Limb (tissue), 2 donors: Measurements from ENCODE around the gene IFNL1.
A peak's percentile ranks its signal among the peaks of the same experiment; 100 is the strongest.
"Not testable (repeated sequence)": the region's sequence is repeated elsewhere in the genome, so short reads cannot be mapped to it uniquely, and the experiment has no call there.

Source experiments
- DNase-seq, 2 donors: peaks; one replicate each; pipeline ENCODE4 v3.0.0-alpha.2; 2016; ENCODE audit errors: extremely low spot score in 2 of 2

IFNL1 gene

GRCh38 chr19:39332293-39332692 is 36.1 kb downstream of the IFNL1 start:
- no peak for DNase-seq

GRCh38 chr19:39332738-39333137 is 36.5 kb downstream of the IFNL1 start:
- not testable (repeated sequence) for DNase-seq

- DNase-seq = no peak
These were observed 37.3 kb downstream of the IFNL1 start for GRCh38 chr19:39333507-39333906.

GRCh38 chr19:39334444-39334976 is 38.3 kb downstream of the IFNL1 start:
- DNase-seq = no peak

- DNase-seq = no peak
These were observed 39.0 kb downstream of the IFNL1 start for GRCh38 chr19:39335168-39335548.

- no peak for DNase-seq
These were observed 40.3 kb downstream of the IFNL1 start for GRCh38 chr19:39336483-39336882.

GRCh38 chr19:39339674-39340073 is 43.5 kb downstream of the IFNL1 start:
- no peak for DNase-seq

GRCh38 chr19:39340156-39340555 is 43.9 kb downstream of the IFNL1 start:
- not testable (repeated sequence) for DNase-seq

- DNase-seq = peak in 1 of 2 donors; percentile 13
These were observed 45.0 kb downstream of the IFNL1 start for GRCh38 chr19:39341129-39341718.

GRCh38 chr19:39341719-39342604 is 45.8 kb downstream of the IFNL1 start, which contains the start of gene SAMD4B:
Gene SAMD4B (plus strand): TSS chr19:39342421. CDS start chr19:39356894, 14,473 bp downstream.
- peak; percentile 98 to 100 for DNase-seq

- peak in 1 of 2 donors; percentile 64 for DNase-seq
These were observed 46.6 kb downstream of the IFNL1 start for GRCh38 chr19:39342647-39343305.

GRCh38 chr19:39345956-39346355 is 49.7 kb downstream of the IFNL1 start:
- DNase-seq = no peak

GRCh38 chr19:39347332-39348164 is 51.3 kb downstream of the IFNL1 start:
- no peak for DNase-seq
